A549 (cell line): ENCODE results near the gene VMA21. TPM values are rescaled to one million over a fixed set of nuclear protein-coding genes. Genes with fewer than 3 reads are reported as not detected.
A peak's percentile ranks its signal among the peaks of the same experiment; 100 is the strongest.

Experiments
- ATAC-seq, 2 experiments: fragments of 200-7000 bp in 1 of 2; fragments of >200 bp in 1 of 2; cut with Nextera tagmentation in 1 of 2; cut with Tn5 transposase in 1 of 2; 3 replicates each; pipeline versions ENCODE4 v1.8.0 to v1.9.1; 2018 to 2020; ENCODE audit warnings: mild to moderate bottlenecking in 1 of 2, moderate library complexity in 1 of 2
- CTCF ChIA-PET: fragments of 300-600 bp; sonication (Branson Sonifier 250); formaldehyde crosslinking; extraction: SDS; loops from one replicate; lab custom pipeline; 2021; ENCODE audit warnings: antibody characterized with exemption, inconsistent platforms; lab: Yijun Ruan, JAX
- POLR2A ChIA-PET: fragments of 350-600 bp; formaldehyde crosslinking; extraction: SDS; loops from one replicate; lab custom pipeline; 2021; ENCODE audit warnings: antibody characterized with exemption, inconsistent platforms; lab: Yijun Ruan, JAX
- DNase-seq, 2 experiments: peaks; one replicate each; pipeline versions ENCODE4 v3.0.0 to v3.0.0-alpha.2; 2011 to 2016; ENCODE audit warnings: low read depth in 1 of 2, low spot score in 1 of 2
- FAIRE-seq: peaks from 2 replicates; lab custom pipeline; 2011; peaks lifted over from hg19 to GRCh38; lab: Jason Lieb, UNC
- H3K27ac ChIP-seq, 2 experiments: fragments of >200 bp; sonication (Bioruptor Twin); formaldehyde crosslinking; 3 replicates each; pipeline ENCODE4 v1.5.1; 2016 to 2017
- H3K4me1 ChIP-seq: fragments of >200 bp; sonication (Bioruptor Twin); formaldehyde crosslinking; 3 replicates; pipeline ENCODE4 v1.6.1; 2016
- H3K4me2 ChIP-seq: fragments of >200 bp; sonication (Bioruptor Twin); formaldehyde crosslinking; 3 replicates; pipeline ENCODE4 v1.6.1; 2016
- H3K4me3 ChIP-seq: fragments of >200 bp; sonication (Bioruptor Twin); formaldehyde crosslinking; 3 replicates; pipeline ENCODE4 v1.5.1; 2016
- H3K9me3 ChIP-seq: fragments of >200 bp; sonication (Bioruptor Twin); formaldehyde crosslinking; 3 replicates; pipeline ENCODE4 v1.6.1; 2016
- ATOH8 ChIP-seq: fragments of 250-450 bp; sonication (Bioruptor Pico); IDR thresholded peaks from 2 replicates; pipeline ENCODE4 v1.5.0; 2020; ENCODE audit warnings: low read depth, mild to moderate bottlenecking, moderate library complexity
- BHLHE40 ChIP-seq: IDR thresholded peaks from 2 replicates; pipeline ENCODE4 v1.6.1; 2012; ENCODE audit warnings: low read depth, low read length, inconsistent platforms
- CBX2 ChIP-seq: fragments of 200-600 bp; sonication (generic); IDR thresholded peaks from 2 replicates; pipeline ENCODE4 v1.6.1; 2016; ENCODE audit warnings: low read depth, mild to moderate bottlenecking, borderline replicate concordance
- CBX8 ChIP-seq: fragments of 200-600 bp; sonication (generic); IDR thresholded peaks from 2 replicates; pipeline ENCODE4 v1.6.1; 2016
- CHD2 ChIP-seq: fragments of 150-350 bp; IDR thresholded peaks from 2 replicates; pipeline ENCODE4 v1.6.1; 2014; ENCODE audit warnings: low read length; ENCODE audit not compliant: partially characterized antibody
- E2F6 ChIP-seq: IDR thresholded peaks from 2 replicates; pipeline ENCODE4 v1.6.1; 2012; ENCODE audit warnings: low read depth, borderline replicate concordance
- EHF ChIP-seq: fragments of 250-450 bp; sonication (Bioruptor Pico); IDR thresholded peaks from 2 replicates; pipeline ENCODE4 v1.5.0; 2020; ENCODE audit warnings: mild to moderate bottlenecking
- EHMT2 ChIP-seq: fragments of 200-600 bp; sonication (generic); IDR thresholded peaks from 2 replicates; pipeline ENCODE4 v1.6.1; 2016; ENCODE audit warnings: antibody characterized with exemption, low read depth, mild to moderate bottlenecking, moderate library complexity
- FOSB ChIP-seq: fragments of 250-450 bp; sonication (Bioruptor Pico); IDR thresholded peaks from 2 replicates; pipeline ENCODE4 v1.5.0; 2020; ENCODE audit warnings: mild to moderate bottlenecking, moderate library complexity
- FOXS1 ChIP-seq: fragments of 250-450 bp; sonication (Bioruptor Pico); IDR thresholded peaks from 2 replicates; pipeline ENCODE4 v1.5.0; 2020; ENCODE audit warnings: mild to moderate bottlenecking, moderate library complexity
- HMGXB4 ChIP-seq: fragments of 250-450 bp; sonication (Bioruptor Pico); IDR thresholded peaks from 2 replicates; pipeline ENCODE4 v1.5.0; 2021; ENCODE audit warnings: mild to moderate bottlenecking, moderate library complexity, borderline replicate concordance
- HOXB13 ChIP-seq: fragments of 250-450 bp; sonication (Bioruptor Pico); IDR thresholded peaks from 2 replicates; pipeline ENCODE4 v1.5.0; 2020; ENCODE audit warnings: low read depth, mild to moderate bottlenecking, moderate library complexity
- JUN ChIP-seq, 2 experiments: fragments of >200 bp; sonication (Bioruptor Twin); formaldehyde crosslinking; IDR thresholded peaks; 2 replicates in 1 of 2; 3 replicates in 1 of 2; pipeline ENCODE4 v1.6.1; 2016 to 2017
- JUNB ChIP-seq: fragments of >200 bp; sonication (Bioruptor Twin); formaldehyde crosslinking; IDR thresholded peaks from 2 replicates; pipeline ENCODE4 v1.6.1; 2016
- KDM5A ChIP-seq: fragments of 200-600 bp; sonication (generic); IDR thresholded peaks from 2 replicates; pipeline ENCODE4 v1.6.1; 2016; ENCODE audit warnings: antibody characterized with exemption, mild to moderate bottlenecking
- MAZ ChIP-seq: fragments of 150-350 bp; IDR thresholded peaks from 2 replicates; pipeline ENCODE4 v1.6.1; 2014; ENCODE audit warnings: antibody characterized with exemption, low read depth, low read length, borderline replicate concordance
- MYC ChIP-seq: IDR thresholded peaks from 2 replicates; pipeline ENCODE4 v1.6.1; 2012; ENCODE audit warnings: mild to moderate bottlenecking, inconsistent platforms, low read length, improper control_type of control experiment, borderline replicate concordance
- NFE2L2 ChIP-seq: fragments of 150-350 bp; conservative IDR thresholded peaks from 2 replicates; pipeline ENCODE4 v1.6.1; 2014; ENCODE audit warnings: low read length
- NR3C1 ChIP-seq: fragments of >200 bp; sonication (Bioruptor Twin); formaldehyde crosslinking; IDR thresholded peaks from 3 replicates; pipeline ENCODE4 v1.6.1; 2017
- PBX3 ChIP-seq: IDR thresholded peaks from 2 replicates; pipeline ENCODE4 v1.6.1; 2012
- PHF8 ChIP-seq: fragments of 200-600 bp; sonication (generic); IDR thresholded peaks from 2 replicates; pipeline ENCODE4 v1.6.1; 2016; ENCODE audit warnings: low read depth, mild to moderate bottlenecking, antibody characterized with exemption, moderate library complexity, borderline replicate concordance
- RAD21 ChIP-seq, 2 experiments: fragments of >200 bp in 1 of 2; sonication (Bioruptor Twin) in 1 of 2; formaldehyde crosslinking in 1 of 2; IDR thresholded peaks in 1 of 2; conservative IDR thresholded peaks in 1 of 2; 2 replicates in 1 of 2; 3 replicates in 1 of 2; pipeline ENCODE4 v1.6.1; 2012 to 2018; ENCODE audit warnings: inconsistent platforms in 1 of 2
- REST ChIP-seq: fragments of 200-600 bp; sonication (generic); IDR thresholded peaks from 2 replicates; pipeline ENCODE4 v1.6.1; 2016; ENCODE audit warnings: antibody characterized with exemption, mild to moderate bottlenecking, moderate library complexity
- RFX5 ChIP-seq: fragments of 450-650 bp; IDR thresholded peaks from 2 replicates; pipeline ENCODE4 v1.7.1; 2014; ENCODE audit warnings: antibody characterized with exemption, mild to moderate bottlenecking, moderate library complexity
- TFCP2L1 ChIP-seq: fragments of 250-450 bp; sonication (Bioruptor Pico); IDR thresholded peaks from 2 replicates; pipeline ENCODE4 v1.5.0; 2021; ENCODE audit warnings: mild to moderate bottlenecking
- TP53 ChIP-seq: fragments of 250-450 bp; sonication (Bioruptor Pico); IDR thresholded peaks from 2 replicates; pipeline ENCODE4 v1.5.0; 2021; ENCODE audit warnings: mild to moderate bottlenecking, moderate library complexity
- ZC3H11A ChIP-seq: fragments of 450-650 bp; IDR thresholded peaks from 2 replicates; pipeline ENCODE4 v1.6.1; 2014; ENCODE audit warnings: antibody characterized with exemption, mild to moderate bottlenecking
- ZFP36 ChIP-seq: fragments of 450-650 bp; IDR thresholded peaks from 2 replicates; pipeline ENCODE4 v1.6.1; 2014; ENCODE audit warnings: borderline replicate concordance; ENCODE audit not compliant: partially characterized antibody
- ZSCAN20 ChIP-seq: fragments of 250-450 bp; sonication (Bioruptor Pico); IDR thresholded peaks from 2 replicates; pipeline ENCODE4 v1.8.0; 2022; ENCODE audit warnings: mild to moderate bottlenecking, moderate library complexity
- WGBS: methylation state at CpG from one replicate; pipeline ENCODE4 v1.1.6; 2017; ENCODE audit errors: missing lambda C conversion rate; 5-methylcytosine and 5-hydroxymethylcytosine counted together
- polyA plus RNA-seq, 4 experiments: library from polyadenylated mRNA; depleted of rRNA in 3 of 4; stranded (reverse); fragments of >200 nt; fragmentation: RNase III in 1 of 4; extraction: RNeasy Plus Mini Kit Qiagen cat#74134 plus additional on column Dnase treatment in 1 of 4; gene quantifications; 2 replicates in 3 of 4; 3 replicates in 1 of 4; pipeline ENCODE4 v1.2.3, GENCODE V29; 2011 to 2017

The VMA21 gene
- polyA plus RNA-seq, 2 of the 4 experiments (the other 2 are of a cell fraction) = 25.5 to 52.7 TPM

- Histone ChIP-seq H3K4me2 (no peak overlapping the region), H3K4me3 (no peak overlapping the region), H3K9me3 (no peaks in the 10 kb centered on the region), H3K27ac (no peak overlapping the region)
- CTCF ChIA-PET = no interaction called here
- no peak for DNase-seq
- POLR2A ChIA-PET = no interaction called here
- TF ChIP-seq NR3C1 = no peak
- no peak for TF ChIP-seq RFX5
- TF ChIP-seq BHLHE40 = no peak
- TF ChIP-seq EHMT2 = no peak
- TF ChIP-seq CBX8 = no peak
- TF ChIP-seq PHF8 = no peak
- no peak for TF ChIP-seq RAD21 (conservative IDR thresholded peaks at IDR 0.05 in 1 of 2, IDR thresholded peaks at IDR 0.05 in 1 of 2)
- no peak for TF ChIP-seq TP53 (CRISPR knock-in tag)
- TF ChIP-seq NFE2L2 = no peak
- TF ChIP-seq ZSCAN20 (CRISPR knock-in tag) = no peak
- no peak for TF ChIP-seq PBX3
- no peak for TF ChIP-seq JUNB
- no peak for TF ChIP-seq CBX2
- TF ChIP-seq, all 56 proteins: peak for 0
- ATAC-seq (no peak), FAIRE-seq (peak; percentile 43)
- H3K4me1 ChIP-seq = no peaks in the 10 kb centered on the region
- WGBS = 0% methylated on average over 2 of the region's 2 CpGs
These were observed 31.4 kb upstream of the VMA21 start for GRCh38 chrX:151365579-151365978.

GRCh38 chrX:151370906-151371305 is 26.1 kb upstream of the VMA21 start:
- ChIA-PET POLR2A (no interaction called here), CTCF (no interaction called here)
- DNase-seq (peak; percentile 4 to 13), FAIRE-seq (no peak), ATAC-seq (peak; percentile 91)
- WGBS = 40% methylated on average over 9 of the region's 21 CpGs
- Histone ChIP-seq H3K9me3 (no peaks in the 10 kb centered on the region), H3K4me2 (peak overlapping the region; percentile 41; the same call in 2 of the 3 replicates), H3K27ac (no peak overlapping the region), H3K4me3 (no peak overlapping the region), H3K4me1 (no peaks in the 10 kb centered on the region)
- TF ChIP-seq MAZ (no peak), ATOH8 (no peak), JUNB (no peak), HMGXB4 (CRISPR knock-in tag) (no peak), ZSCAN20 (CRISPR knock-in tag) (no peak), REST (no peak), HOXB13 (CRISPR knock-in tag) (no peak), TFCP2L1 (CRISPR knock-in tag) (no peak), EHF (no peak), E2F6 (no peak), KDM5A (no peak), CHD2 (no peak), ZFP36 (no peak), FOSB (CRISPR knock-in tag) (no peak), JUN (IDR thresholded peaks at IDR 0.05) (no peak), ZC3H11A (no peak), BHLHE40 (no peak), MYC (no peak), FOXS1 (no peak)
